Thymus (tissue), 11 donors: ENCODE data around the gene FIBCD1. TPM values are rescaled to one million over a fixed set of nuclear protein-coding genes. Genes with fewer than 3 reads are reported as not detected.

Experiments used
- DNase-seq, 9 donors: peaks; one replicate each; pipeline ENCODE4 v3.0.0-alpha.2; 2013; ENCODE audit warnings: low spot score in 9 of 9, low read depth in 6 of 9, missing footprints in 1 of 9
- H3K27ac ChIP-seq, 2 donors: one replicate each; pipeline ENCODE4 v1.5.1; 2013; ENCODE audit warnings: control low read depth in 1 of 2, low read depth in 1 of 2, low read length in 1 of 2, mild to moderate bottlenecking in 1 of 2, moderate library complexity in 1 of 2
- H3K27me3 ChIP-seq, 2 donors: one replicate each; pipeline ENCODE4 v1.5.1; 2013; ENCODE audit warnings: low read length in 1 of 2; ENCODE audit not compliant: control insufficient read depth in 2 of 2, insufficient read depth in 1 of 2
- H3K36me3 ChIP-seq, 2 donors: one replicate each; pipeline ENCODE4 v1.5.1; 2013; ENCODE audit warnings: low read length in 1 of 2, mild to moderate bottlenecking in 1 of 2, moderate library complexity in 1 of 2; ENCODE audit not compliant: control insufficient read depth in 2 of 2, insufficient read depth in 2 of 2
- H3K4me1 ChIP-seq, 2 donors: one replicate each; pipeline ENCODE4 v1.5.1; 2013; ENCODE audit warnings: low read length in 2 of 2; ENCODE audit not compliant: control insufficient read depth in 2 of 2, insufficient read depth in 2 of 2
- H3K4me3 ChIP-seq, 2 donors: one replicate each; pipeline ENCODE4 v1.5.1; 2013; ENCODE audit warnings: low read length in 2 of 2, control low read depth in 1 of 2, mild to moderate bottlenecking in 1 of 2
- H3K9me3 ChIP-seq, 2 donors: one replicate each; pipeline ENCODE4 v1.5.1; 2013; ENCODE audit warnings: low read length in 1 of 2, mild to moderate bottlenecking in 1 of 2; ENCODE audit not compliant: control insufficient read depth in 2 of 2, insufficient read depth in 1 of 2
- WGBS: extraction: QIAGEN DNeasy Blood & Tissue Kit; methylation state at CpG from one replicate; pipeline ENCODE4 v1.1.7; 2013; 5-methylcytosine and 5-hydroxymethylcytosine counted together
- polyA plus RNA-seq: library from polyadenylated mRNA; stranded (reverse); fragments of 200-250 nt; gene quantifications from one replicate; pipeline ENCODE4 v1.2.3, GENCODE V29; 2013
- total RNA-seq: library from RNA; stranded (reverse); fragments of 120-200 nt; gene quantifications from one replicate; pipeline ENCODE4 v1.2.4, GENCODE V29; 2013
- donor health status: healthy.

Gene FIBCD1
- total and polyA plus RNA-seq, 2 donors, result 0.05 to 0.09 TPM

- no peaks in the 10 kb centered on the region for H3K36me3 ChIP-seq
- H3K9me3 ChIP-seq, result no peaks in the 10 kb centered on the region
- H3K27me3 ChIP-seq, result peaks cover 0 to 6% of the 10 kb centered on the region in 2 donors
- WGBS, result 93% methylated on average over 19 of the region's 19 CpGs
- DNase-seq, result no peak
- no peaks in the 10 kb centered on the region for H3K4me1 ChIP-seq
- H3K4me3 ChIP-seq, result no peak overlapping the region
- no peak overlapping the region for H3K27ac ChIP-seq
These were observed 30.1 kb downstream of the FIBCD1 start for GRCh38 chr9:130908878-130909355.

GRCh38 chr9:130908146-130908877, 30.7 kb downstream of the FIBCD1 start:
- Histone ChIP-seq H3K9me3 (no peaks in the 10 kb centered on the region), H3K36me3 (no peaks in the 10 kb centered on the region), H3K27ac (no peak overlapping the region), H3K27me3 (peaks cover 0 to 2% of the 10 kb centered on the region in 2 donors), H3K4me3 (no peak overlapping the region), H3K4me1 (no peaks in the 10 kb centered on the region)
- WGBS, result 57% methylated on average over 22 of the region's 22 CpGs
- no peak for DNase-seq

GRCh38 chr9:130906735-130907416, 32.2 kb downstream of the FIBCD1 start:
- no peaks in the 10 kb centered on the region for H3K27me3 ChIP-seq
- no peaks in the 10 kb centered on the region for H3K9me3 ChIP-seq
- H3K36me3 ChIP-seq, result no peaks in the 10 kb centered on the region
- H3K27ac ChIP-seq, result no peak overlapping the region
- no peaks in the 10 kb centered on the region for H3K4me1 ChIP-seq
- 90% methylated on average over 21 of the region's 21 CpGs for WGBS
- no peak overlapping the region for H3K4me3 ChIP-seq
- no peak for DNase-seq

GRCh38 chr9:130905902-130906734, 32.9 kb downstream of the FIBCD1 start:
- Histone ChIP-seq H3K27me3 (no peaks in the 10 kb centered on the region), H3K36me3 (no peaks in the 10 kb centered on the region), H3K4me1 (no peaks in the 10 kb centered on the region), H3K4me3 (no peak overlapping the region), H3K27ac (no peak overlapping the region), H3K9me3 (no peaks in the 10 kb centered on the region)
- WGBS, result 93% methylated on average over 24 of the region's 24 CpGs
- DNase-seq, result no peak

- no peak for DNase-seq
- Histone ChIP-seq H3K9me3 (no peaks in the 10 kb centered on the region), H3K27me3 (peaks cover 0 to under 1% of the 10 kb centered on the region in 2 donors), H3K36me3 (no peaks in the 10 kb centered on the region), H3K27ac (no peak overlapping the region), H3K4me1 (no peaks in the 10 kb centered on the region), H3K4me3 (no peak overlapping the region)
- 94% methylated on average over 24 of the region's 24 CpGs for WGBS
These were observed 33.7 kb downstream of the FIBCD1 start for GRCh38 chr9:130905125-130905901.

GRCh38 chr9:130904070-130905044, 34.7 kb downstream of the FIBCD1 start:
- no peaks in the 10 kb centered on the region for H3K36me3 ChIP-seq
- H3K4me3 ChIP-seq, result no peak overlapping the region
- DNase-seq, result no peak
- WGBS, result 94% methylated on average over 48 of the region's 48 CpGs
- no peak overlapping the region for H3K27ac ChIP-seq
- no peaks in the 10 kb centered on the region for H3K9me3 ChIP-seq
- H3K27me3 ChIP-seq, result peaks cover 0 to 6% of the 10 kb centered on the region in 2 donors
- no peaks in the 10 kb centered on the region for H3K4me1 ChIP-seq

GRCh38 chr9:130903194-130904069, 35.6 kb downstream of the FIBCD1 start:
- Histone ChIP-seq H3K27me3 (peaks cover 0 to 6% of the 10 kb centered on the region in 2 donors), H3K4me1 (no peaks in the 10 kb centered on the region), H3K36me3 (no peaks in the 10 kb centered on the region), H3K9me3 (no peaks in the 10 kb centered on the region), H3K27ac (no peak overlapping the region), H3K4me3 (no peak overlapping the region)
- WGBS, result 85% methylated on average over 25 of the region's 25 CpGs
- DNase-seq, result no peak
